ENCODE measurements around the gene KRT33A.

DNA sequence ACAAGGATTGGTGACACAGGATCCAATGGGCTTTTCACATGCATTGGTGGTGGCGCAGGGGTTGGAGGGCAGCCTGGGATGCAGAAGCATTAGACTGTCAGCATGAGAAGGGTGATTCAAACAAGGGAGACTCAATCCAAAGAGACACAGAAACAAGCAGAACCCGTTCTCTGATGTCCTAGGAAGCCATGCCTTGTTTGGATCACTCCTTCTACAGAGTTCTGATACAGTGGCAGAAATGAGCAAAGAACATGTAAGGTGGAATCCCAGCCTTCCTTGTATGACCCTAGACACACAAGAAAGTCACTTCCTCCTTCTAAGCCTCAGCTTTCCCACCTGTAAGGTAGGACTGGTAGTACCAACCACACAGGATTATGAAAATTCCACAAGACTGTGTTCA is 13.3 kb upstream of the KRT33A start:
- TF ChIP-seq, protein P1, sequence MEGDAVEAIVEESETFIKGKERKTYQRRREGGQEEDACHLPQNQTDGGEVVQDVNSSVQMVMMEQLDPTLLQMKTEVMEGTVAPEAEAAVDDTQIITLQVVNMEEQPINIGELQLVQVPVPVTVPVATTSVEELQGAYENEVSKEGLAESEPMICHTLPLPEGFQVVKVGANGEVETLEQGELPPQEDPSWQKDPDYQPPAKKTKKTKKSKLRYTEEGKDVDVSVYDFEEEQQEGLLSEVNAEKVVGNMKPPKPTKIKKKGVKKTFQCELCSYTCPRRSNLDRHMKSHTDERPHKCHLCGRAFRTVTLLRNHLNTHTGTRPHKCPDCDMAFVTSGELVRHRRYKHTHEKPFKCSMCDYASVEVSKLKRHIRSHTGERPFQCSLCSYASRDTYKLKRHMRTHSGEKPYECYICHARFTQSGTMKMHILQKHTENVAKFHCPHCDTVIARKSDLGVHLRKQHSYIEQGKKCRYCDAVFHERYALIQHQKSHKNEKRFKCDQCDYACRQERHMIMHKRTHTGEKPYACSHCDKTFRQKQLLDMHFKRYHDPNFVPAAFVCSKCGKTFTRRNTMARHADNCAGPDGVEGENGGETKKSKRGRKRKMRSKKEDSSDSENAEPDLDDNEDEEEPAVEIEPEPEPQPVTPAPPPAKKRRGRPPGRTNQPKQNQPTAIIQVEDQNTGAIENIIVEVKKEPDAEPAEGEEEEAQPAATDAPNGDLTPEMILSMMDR (IDR thresholded peaks at IDR 0.05), result no peak
- TF ChIP-seq POLR2A (IDR thresholded peaks at IDR 0.05), result no peak
